Left renal cortex interstitium (tissue), 4 donors: ENCODE measurements around the gene MYL4. TPM values are rescaled to one million over a fixed set of nuclear protein-coding genes. Genes with fewer than 3 reads are reported as not detected.

Source experiments
- DNase-seq, 4 donors: peaks; one replicate each; pipeline ENCODE4 v3.0.0-alpha.2; 2013; ENCODE audit warnings: low read depth in 4 of 4, low spot score in 2 of 4, missing footprints in 1 of 4
- polyA plus RNA-seq, 4 donors: library from polyadenylated mRNA; unstranded; fragments of 120-200 nt; gene quantifications; one replicate each; pipeline ENCODE4 v1.2.1, GENCODE V29; 2013; ENCODE audit not compliant: insufficient read length in 4 of 4

The MYL4 gene
- polyA plus RNA-seq, 4 donors: 3.4 to 6.1 (median 3.9) TPM

- no peak for DNase-seq
Observed at GRCh38 chr17:47239619-47239966, 30.4 kb downstream of the MYL4 start.

- no peak for DNase-seq
Observed at GRCh38 chr17:47239967-47240651, 31.0 kb downstream of the MYL4 start.

- no peak for DNase-seq
Observed at GRCh38 chr17:47240806-47241205, 31.7 kb downstream of the MYL4 start.

- DNase-seq: no peak
Observed at GRCh38 chr17:47242648-47243047, 33.5 kb downstream of the MYL4 start.

- DNase-seq: no peak
Observed at GRCh38 chr17:47243737-47244598, 34.8 kb downstream of the MYL4 start.

- DNase-seq: no peak
Observed at GRCh38 chr17:47244697-47245096, 35.5 kb downstream of the MYL4 start.

GRCh38 chr17:47246120-47246519 is 37.0 kb downstream of the MYL4 start:
- DNase-seq: no peak

- DNase-seq: no peak
Observed at GRCh38 chr17:47250855-47251254, 41.7 kb downstream of the MYL4 start.

GRCh38 chr17:47251421-47251940 is 42.3 kb downstream of the MYL4 start:
- no peak for DNase-seq

- DNase-seq: no peak
Observed at GRCh38 chr17:47252209-47252608, 43.1 kb downstream of the MYL4 start.

- DNase-seq: no peak
Observed at GRCh38 chr17:47252766-47253512, 43.8 kb downstream of the MYL4 start.

GRCh38 chr17:47253541-47254402 is 44.6 kb downstream of the MYL4 start, which contains the start of gene ITGB3:
TSS of gene ITGB3 (plus strand) at chr17:47253827. CDS start at chr17:47253862, 35 bp downstream.
- DNase-seq: no peak

GRCh38 chr17:47254403-47254943 is 45.3 kb downstream of the MYL4 start:
- no peak for DNase-seq

- no peak for DNase-seq
Observed at GRCh38 chr17:47257651-47258339, 48.6 kb downstream of the MYL4 start.

GRCh38 chr17:47262586-47262985 is 53.4 kb downstream of the MYL4 start:
- no peak for DNase-seq

- no peak for DNase-seq
Observed at GRCh38 chr17:47264166-47264565, 55.0 kb downstream of the MYL4 start.

- DNase-seq: no peak
Observed at GRCh38 chr17:47265983-47266541, 56.9 kb downstream of the MYL4 start.

- no peak for DNase-seq
Observed at GRCh38 chr17:47266782-47267181, 57.6 kb downstream of the MYL4 start.

GRCh38 chr17:47267354-47267828 is 58.2 kb downstream of the MYL4 start:
- DNase-seq: no peak
